GM18499 (cell line): Measurements from ENCODE around the gene TBCA.
"Not testable (repeated sequence)": the region's sequence is repeated elsewhere in the genome, so short reads cannot be mapped to it uniquely, and the experiment has no call there.

Source experiments
- ATAC-seq: cut with Tn5 transposase; IDR thresholded peaks from one replicate; pipeline ENCODE4 v1.9.1; 2021; ENCODE audit warnings: moderate number of reproducible peaks; ENCODE audit not compliant: insufficient read depth, unreplicated experiment

The TBCA gene

GRCh38 chr5:77719666-77720363 lies 56.3 kb downstream of the TBCA start:
- ATAC-seq = no peak

DNA sequence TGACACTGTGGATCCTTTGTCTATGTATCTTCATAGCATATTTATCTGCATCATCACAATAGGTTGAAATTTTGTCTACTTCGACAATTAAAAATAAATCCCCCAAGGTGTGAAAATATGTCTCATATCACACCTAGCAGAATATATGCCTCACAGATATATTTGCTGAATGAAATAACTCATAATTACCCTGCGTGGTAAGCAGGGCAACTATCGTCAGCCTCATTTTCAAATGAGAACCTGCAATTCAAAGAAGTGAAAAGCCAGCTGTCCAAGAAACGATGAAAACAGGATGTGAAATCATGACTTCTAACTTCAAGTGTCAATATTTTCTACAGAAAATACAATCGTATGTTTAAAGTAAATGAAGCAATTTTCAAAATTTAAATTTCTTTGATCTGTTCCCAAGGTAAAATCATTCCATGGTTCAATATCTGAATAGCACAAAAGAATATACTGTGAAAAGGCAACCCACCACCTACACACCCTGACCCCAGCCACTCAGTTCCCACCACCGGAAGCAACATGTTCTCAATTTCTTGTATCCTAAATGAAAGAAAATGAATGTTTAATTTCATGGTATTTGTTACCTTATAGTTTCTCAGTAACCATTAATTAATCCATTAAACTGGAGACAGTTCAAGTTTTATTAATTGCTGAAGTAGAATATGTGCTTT lies 57.1 kb downstream of the TBCA start:
- no peak for ATAC-seq

GRCh38 chr5:77709993-77710685 lies 66.0 kb downstream of the TBCA start:
- no peak for ATAC-seq

- no peak for ATAC-seq
Measured at GRCh38 chr5:77709340-77709739, 66.8 kb downstream of the TBCA start.

DNA sequence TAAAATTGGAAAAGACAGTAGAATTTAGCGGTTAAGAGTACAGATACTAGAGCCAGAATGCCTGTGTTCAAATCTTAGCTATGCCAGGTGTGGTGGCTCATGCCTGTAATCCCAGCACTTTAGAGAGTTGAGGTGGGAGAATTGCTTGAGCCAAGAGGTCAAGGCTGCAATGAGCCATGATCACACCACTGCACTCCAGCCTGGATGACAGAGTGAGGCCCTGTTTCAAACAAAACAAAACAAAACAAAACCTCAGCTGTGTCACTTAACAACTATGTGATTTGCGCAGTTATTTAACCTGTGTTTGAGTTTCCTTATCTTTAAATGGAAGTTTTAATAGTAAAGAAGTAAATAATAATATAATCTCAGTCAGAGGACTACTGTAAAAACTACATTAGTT lies 68.3 kb downstream of the TBCA start:
- no peak for ATAC-seq

DNA sequence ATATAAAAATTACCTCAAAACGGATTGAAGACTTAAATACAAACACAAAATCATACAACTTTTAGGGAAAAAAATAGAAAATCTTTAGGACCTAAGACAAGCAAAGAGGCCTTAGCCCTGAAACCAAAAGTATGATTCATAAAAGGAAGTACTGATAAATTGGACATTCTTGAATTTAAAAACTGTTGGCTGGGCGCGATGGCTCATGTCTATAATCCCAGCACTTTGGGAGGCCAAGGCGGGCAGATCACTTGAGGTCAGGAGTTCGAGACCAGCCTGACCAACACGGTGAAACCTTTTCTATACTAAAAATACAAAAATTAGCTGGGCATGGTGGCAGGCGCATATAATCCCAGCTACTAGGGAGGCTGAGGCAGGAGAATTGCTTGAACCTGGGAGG lies 76.6 kb downstream of the TBCA start:
- ATAC-seq = not testable (repeated sequence)

DNA sequence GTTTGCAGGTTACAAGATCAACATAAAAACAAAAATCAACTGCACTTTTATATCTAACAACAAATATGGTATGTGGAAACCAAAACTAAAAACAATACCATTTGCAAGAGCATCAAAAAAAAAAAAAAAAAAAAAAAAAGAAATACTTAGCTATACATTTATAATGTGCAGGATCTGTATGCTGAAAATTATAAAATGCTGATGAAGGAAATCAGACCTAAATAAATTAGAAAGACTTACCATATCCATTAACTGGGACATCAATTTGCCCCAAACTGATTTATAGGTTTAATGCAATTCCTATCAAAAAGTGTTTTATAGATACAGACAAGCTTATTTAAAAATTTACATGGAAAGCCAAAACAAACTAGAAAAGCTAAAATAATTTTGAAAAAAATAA lies 77.2 kb downstream of the TBCA start:
- no peak for ATAC-seq

GRCh38 chr5:77697692-77698091 lies 78.4 kb downstream of the TBCA start:
- ATAC-seq = no peak

DNA sequence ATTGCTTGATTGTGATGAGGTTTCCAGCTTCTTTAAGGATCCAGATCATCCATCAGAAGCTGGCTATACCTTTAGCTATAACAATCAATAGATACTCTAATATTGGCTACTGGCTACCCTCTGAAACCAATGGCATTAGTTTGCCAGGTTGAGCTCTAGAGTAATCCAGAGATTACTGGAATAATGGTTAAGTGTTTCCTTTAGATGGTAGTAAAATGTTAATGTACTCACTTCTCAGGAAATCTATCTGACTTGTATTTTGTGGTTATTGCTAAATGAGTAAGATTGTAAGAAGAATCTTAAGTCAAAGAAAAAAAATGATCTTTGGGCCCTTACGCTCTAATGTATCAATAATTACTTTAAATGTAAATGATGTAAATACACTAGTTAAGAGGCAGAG lies 80.0 kb downstream of the TBCA start:
- no peak for ATAC-seq

GRCh38 chr5:77693913-77694312 lies 82.2 kb downstream of the TBCA start:
- ATAC-seq = no peak

DNA sequence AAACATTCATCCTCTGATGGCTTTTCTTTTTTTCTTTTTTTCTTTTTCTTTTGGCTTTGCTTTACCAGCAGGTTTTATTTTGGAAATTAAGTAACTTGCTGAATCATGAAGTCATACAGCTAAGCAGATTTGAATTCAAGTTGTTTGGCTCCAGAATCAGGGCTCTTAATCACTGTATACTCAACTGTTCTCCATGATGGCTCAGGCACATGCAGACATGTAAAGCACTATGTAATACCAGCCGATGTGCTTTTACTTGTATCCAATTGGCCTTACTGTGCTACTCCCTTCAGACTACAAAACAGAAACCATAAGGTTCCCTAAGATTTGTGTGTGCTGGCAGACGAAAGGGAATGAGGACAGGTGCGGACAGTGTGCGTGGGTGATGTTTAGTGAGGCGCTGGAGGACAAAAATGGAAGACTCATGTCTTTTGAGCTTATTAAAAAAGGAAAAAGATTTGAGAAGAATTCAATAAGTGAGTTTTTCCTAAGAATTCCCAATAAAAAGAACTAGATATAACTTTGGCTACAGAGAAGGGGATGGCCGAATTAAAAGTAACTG lies 92.9 kb downstream of the TBCA start:
- ATAC-seq = no peak

DNA sequence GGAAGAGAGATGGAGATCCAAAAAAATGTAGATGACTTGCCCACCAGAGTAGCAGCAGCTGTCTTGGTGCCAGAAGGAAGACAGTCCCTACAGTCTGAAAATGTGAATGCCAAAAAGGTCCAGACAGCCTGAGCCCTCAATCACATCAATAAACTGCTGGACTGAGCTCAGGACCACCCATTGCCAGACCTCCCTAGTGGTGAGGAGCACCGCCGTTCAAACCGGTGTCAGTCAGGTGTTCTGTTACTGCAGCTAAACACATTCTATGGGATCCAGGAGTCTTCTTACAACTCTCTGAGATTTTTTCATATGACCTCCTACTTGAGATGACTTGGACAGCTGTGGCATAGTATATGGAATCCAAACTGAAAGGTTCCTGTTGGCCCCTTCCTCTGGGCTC lies 105.6 kb downstream of the TBCA start:
- no peak for ATAC-seq

- ATAC-seq = no peak
Measured at GRCh38 chr5:77669677-77670076, 106.5 kb downstream of the TBCA start.

- ATAC-seq = no peak
Measured at GRCh38 chr5:77663090-77663863, 112.9 kb downstream of the TBCA start.

DNA sequence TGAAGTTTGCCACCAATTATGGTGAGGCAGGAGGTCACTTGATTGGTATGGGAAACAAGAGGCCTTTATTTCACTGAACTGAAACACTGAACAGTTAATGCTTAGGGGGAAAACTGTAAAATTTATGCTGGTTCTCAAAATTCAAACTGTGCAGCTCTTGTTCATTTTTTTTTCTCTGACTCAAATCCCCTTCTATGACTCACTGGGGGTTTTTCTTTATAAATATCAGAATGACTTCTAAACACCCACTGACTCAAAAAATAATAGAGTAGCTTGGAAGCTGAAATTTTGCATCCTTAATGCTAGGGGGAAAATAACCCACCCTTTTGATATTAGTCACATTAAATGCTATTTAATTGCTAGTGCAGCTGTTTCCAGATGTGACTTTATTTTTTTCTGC lies 113.5 kb downstream of the TBCA start:
- no peak for ATAC-seq

DNA sequence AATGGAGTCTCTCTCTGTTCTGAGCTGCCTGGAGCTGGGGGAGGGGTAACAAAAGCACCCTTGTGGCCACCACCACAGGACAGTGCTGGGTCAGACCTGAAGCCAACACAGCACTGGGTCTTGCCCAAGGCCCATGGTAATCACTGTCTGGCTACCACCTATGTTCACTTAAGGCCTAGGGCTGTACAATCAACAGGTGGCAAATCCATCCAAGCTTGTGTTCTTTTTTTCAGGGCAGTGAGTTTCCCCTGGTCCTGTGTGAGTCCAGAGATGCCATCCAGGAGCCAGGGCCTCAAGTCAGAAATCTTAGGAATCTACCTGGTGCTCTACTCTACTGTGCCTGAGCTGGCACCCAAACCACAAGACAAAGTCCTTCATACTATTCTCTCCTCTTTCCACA lies 117.5 kb downstream of the TBCA start:
- ATAC-seq = no peak

DNA sequence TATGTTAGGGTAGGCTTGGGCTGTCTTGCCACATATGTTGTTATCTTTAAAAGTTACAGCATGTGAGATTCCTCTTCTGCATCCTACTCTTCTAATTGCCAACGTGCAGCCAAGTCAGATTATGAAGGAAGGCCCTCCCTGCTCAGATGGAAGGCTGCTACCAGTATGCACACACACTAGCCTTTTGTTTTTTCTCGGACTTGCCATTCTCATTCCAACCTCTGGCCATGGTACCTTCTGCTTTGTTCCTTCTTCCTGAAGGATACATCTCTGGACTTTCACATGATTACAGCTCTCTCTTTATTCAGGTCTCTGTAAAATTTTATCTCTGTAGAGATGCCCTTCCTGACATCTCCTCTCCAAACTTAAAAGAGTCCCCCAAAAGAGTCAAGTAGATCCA lies 124.8 kb downstream of the TBCA start:
- no peak for ATAC-seq

DNA sequence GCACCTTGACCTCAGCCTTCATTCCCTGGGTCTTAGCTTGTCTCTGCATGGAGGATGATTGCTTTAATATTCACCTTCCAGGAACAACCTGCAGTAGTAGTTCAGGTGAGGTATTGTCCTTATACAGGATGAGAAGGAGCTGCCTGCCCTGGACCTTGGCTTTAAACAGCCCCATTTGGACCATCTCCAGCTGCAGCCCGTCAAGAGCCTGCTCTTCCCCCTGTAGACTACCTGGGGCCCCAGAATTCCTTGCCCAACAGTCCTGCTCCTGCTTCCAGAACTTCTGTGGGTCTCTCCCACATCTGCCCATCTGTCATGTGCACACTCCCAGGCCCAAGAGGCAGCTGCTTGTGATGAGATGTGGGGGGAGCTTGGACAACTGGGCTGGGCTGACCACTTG lies 125.5 kb downstream of the TBCA start:
- ATAC-seq = no peak

- no peak for ATAC-seq
Measured at GRCh38 chr5:77649776-77650175, 126.4 kb downstream of the TBCA start.

DNA sequence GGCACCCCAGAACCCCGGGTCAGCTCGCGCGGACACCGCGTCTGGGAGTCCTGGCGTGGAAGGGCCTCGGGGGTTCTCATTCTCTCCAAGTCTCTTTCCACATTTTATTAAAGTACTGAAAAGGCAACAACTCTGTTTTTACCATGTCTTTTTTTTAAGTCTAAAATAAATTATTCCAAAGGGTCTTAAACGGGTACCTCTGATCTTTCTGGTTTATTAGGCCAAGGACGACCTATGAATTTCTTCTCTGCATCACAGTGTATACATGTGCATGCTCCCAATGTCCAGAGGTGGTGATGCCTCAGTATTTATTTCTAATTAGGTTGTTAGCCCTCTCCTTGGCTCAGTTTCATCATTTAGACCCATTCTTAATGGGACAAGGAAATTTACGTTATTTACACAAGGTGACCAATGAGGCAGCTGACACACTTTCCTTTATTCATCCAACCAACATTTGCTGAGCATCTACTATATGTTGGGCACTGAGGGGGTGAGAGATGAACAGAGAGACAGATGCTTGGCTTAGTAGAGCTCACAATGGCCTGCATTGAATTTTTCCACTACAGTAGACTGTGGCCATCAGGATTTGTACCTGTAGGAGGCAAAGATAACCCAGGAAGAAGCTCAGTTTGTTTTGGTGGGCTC lies 130.0 kb downstream of the TBCA start:
- ATAC-seq = no peak
